NCI-H187 treated with DMSO at 0.1 percent for 48 hours (cell line): ENCODE data around the gene SLC19A1.

Source experiments
- DNase-seq: peaks from one replicate; lab custom pipeline; 2025; lab: John Stamatoyannopoulos, UW

The SLC19A1 gene

GRCh38 chr21:45493401-45494001, 48.7 kb downstream of the SLC19A1 start:
- no peak for DNase-seq

DNA sequence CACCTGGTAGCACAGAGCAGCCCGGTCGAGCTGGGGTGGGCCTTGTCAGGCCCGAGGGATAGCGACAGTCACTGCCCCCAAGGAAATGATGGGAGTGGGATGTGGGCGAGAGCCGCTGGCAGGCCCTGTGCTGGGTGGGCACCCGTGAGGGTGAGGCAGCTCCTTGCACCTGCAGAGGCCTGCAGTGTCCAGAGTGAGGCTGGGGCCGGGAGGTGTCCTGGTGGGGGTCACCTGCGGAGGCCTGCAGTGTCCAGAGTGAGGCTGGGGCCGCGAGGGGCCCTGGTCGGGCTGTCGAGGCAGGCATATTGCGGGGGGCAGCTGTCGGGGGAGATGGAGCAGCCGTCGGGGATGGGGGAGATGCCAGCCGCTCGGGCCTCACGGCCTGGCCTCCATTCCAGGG, 49.5 kb downstream of the SLC19A1 start:
- DNase-seq = no peak

DNA sequence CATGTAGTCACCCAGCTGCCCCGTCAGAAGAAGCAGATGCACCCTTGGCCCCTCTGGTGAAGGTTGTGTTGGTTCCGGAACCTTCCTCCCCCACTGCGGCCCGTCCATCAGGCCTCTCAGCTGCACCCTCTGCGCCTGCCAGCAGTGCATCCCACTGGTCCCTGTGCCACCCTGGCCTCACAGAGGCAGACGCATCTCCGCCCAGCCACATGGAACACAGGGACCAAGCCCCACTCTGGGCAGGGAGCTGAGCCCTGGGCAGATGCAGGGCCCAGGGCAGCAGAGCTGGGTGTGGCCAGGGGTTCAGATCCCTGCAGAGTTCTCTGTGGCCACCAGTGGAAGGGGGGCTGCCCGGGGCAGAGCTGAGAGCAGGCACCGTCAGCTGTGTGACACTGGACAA, 50.6 kb downstream of the SLC19A1 start:
- DNase-seq = no peak

DNA sequence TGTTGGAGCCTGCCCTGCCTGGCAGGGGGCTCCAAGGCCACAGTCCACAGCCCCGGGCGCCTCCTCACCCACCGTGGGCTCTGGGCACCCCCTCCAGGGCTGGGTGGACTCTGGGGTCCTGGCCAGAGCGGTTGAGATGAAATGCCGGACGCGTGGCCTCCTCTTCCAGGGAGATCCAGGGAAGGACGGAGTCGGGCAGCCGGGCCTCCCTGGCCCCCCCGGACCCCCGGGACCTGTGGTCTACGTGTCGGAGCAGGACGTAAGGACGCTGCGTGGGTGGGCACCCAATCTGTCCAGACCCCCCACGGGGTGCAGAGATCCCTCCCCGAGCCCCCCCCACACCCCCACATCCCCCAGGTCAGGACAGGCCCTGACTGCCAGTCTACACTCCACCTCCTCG, 51.2 kb downstream of the SLC19A1 start:
- no peak for DNase-seq

DNA sequence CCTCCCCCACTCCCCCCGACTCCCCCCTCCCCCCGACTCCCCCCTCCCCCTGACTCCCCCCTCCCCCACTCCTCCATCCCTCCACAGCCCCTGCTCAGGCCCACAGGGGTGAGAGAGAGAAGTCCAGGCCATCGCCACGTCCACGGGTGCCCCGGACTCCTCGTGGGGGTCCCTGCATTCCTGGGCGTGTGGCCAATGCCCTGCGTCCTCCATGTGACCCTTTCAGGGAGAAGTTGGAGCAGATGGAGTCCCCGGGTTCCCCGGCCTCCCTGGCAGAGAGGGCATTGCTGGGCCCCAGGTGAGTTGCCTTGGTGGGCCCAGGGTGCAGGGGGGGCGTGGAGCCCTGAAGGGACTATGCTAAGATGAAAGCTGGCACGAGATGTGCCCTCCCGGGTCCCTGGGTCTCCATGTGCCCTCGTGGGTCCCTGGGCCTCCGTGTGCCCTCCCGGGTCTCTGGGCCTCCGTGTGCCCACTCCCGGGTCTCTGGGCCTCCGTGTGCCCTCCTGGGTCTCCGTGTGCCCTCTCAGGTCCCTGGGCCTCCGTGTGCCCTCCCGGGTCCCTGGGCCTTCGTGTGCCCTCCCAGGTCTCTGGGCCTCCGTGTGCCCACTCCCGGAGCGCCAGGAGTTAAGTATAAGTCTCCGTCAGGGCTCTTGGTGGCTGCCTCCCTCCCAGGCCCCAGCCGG, 52.0 kb downstream of the SLC19A1 start:
- no peak for DNase-seq

GRCh38 chr21:45489722-45489982, 52.6 kb downstream of the SLC19A1 start:
- DNase-seq = no peak

DNA sequence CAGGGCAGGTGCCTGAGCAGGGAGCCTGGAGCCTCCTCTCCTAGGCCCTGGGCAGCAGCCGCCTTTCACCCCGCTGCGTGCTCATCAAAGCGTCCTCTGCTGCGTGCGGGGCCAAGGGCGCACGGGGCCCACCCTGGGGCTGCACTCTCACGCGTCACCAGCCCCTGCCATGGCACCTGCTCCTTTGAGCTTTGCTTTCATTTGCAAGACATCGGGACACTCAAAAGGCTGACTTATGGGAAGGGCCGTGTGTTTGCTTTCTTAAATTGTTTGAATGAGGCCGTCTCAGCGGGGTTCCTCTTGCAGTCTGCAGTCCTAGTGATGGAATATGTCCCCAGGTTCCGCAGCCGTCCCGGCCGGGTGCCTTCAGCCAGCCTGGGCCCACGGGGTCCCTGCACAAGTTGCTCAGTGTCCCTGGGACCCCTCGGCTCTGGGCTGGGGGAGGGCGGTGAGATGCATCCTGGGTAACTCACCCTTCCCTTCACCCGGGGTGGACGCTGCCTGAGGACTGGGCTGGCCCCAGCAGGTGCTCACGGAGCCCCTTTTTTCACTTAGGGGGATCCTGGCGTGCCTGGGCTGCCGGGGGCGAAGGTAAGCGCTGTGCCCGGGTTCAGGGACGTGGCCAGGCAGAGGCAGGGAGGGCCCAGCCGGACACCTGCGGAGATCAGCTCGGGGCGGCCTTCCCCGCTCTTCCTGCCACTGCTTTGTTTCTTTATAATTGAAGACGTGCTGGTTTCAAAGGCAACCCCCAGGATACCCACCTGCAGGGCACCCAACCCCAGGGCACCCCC, 53.1 kb downstream of the SLC19A1 start:
- DNase-seq = no peak

DNA sequence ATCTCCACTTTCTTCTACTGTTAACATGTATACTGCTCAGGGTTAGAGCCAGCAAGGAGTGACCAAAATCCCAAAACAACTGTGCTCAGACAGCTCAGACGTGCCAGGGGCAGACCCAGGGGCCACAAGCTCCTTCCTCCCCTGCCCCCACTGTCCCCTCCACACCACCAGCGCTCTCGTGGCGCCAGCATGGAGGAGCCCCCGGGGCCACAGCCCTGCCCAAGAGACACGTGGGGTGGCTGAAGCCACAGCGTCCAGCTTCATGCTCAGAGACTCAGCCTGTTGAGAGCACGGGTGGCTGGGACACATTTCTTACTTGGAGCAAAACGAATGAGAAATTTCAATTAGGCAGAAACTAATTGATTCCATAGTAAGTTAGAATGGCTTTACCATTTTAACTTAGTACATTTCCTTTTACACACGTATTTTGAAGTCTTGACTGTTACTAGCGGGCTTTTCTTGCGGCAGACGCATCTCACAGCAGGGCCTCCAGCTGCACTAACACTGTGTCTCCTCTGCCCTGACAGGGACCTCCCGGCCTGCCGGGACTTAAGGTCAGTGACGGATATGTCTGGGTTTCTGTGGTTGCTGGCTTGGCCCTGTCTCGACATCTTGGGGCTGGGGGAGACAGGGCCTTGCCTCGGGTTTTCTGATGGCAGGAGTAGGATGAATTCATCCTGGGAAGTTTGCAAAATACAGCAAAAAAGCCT, 54.2 kb downstream of the SLC19A1 start:
- no peak for DNase-seq

DNA sequence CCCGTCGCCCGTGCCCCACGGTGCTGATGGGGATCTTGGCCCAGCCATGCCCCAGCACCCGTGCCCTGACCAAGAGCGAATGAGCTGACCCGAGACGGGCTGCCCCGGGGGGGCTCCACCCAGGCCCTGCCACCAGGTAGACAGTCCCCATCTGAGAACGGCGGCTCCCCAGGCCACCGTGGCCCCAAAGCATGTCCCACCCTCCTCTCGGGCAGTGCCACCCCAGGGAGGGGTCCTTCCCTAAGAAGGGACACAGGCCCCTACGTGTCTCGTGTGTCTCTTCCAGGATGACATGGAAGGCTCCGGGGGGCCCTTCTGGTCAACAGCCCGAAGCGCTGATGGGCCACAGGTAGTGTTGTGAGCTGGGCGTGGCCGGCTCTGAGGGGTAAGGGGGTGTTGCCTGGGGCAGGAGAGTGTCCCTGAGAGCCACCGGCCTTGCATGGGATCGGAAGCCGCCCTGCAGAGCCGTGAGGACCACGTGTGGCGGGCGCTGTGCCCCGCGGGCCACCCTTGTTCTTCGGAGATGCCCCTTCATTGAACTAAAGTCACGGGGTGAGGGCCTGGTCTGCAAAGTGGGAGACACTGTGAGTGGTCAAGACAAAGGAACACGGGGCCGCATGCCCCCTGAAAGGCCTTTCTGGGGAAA, 55.0 kb downstream of the SLC19A1 start:
- no peak for DNase-seq

DNA sequence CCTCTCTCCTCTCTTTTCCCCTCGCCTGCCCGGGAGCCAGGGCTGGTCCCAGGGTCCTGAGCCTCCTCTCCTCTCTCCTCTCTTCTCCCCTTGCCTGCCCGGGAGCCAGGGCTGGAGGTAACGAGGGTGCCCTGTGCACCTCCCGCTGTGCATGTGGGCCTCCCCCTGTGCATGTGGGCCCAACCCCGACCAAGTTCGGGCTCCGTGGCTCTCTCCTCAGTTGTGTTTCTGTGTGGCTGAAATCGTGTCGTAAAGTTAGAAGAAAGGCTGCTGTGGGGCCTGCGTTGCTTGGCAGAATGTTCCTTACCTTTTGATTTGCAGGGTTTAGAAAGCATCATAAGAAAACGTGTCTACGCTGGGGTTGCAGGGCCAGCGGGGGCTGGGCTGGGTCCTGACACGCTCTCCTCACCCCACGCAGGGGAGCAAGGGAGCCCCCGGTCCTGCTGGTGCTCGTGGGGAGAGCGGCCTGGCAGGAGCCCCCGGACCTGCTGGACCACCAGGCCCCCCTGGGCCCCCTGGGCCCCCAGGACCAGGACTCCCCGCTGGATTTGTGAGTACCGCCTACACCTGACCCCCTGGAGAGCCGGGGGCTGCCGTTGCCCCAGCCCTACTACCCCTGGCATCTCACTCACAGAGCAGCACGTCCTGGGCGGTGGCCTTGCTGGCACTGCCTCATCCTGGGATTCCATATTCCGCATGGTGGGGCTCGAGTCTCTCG, 55.6 kb downstream of the SLC19A1 start:
- DNase-seq = no peak

DNA sequence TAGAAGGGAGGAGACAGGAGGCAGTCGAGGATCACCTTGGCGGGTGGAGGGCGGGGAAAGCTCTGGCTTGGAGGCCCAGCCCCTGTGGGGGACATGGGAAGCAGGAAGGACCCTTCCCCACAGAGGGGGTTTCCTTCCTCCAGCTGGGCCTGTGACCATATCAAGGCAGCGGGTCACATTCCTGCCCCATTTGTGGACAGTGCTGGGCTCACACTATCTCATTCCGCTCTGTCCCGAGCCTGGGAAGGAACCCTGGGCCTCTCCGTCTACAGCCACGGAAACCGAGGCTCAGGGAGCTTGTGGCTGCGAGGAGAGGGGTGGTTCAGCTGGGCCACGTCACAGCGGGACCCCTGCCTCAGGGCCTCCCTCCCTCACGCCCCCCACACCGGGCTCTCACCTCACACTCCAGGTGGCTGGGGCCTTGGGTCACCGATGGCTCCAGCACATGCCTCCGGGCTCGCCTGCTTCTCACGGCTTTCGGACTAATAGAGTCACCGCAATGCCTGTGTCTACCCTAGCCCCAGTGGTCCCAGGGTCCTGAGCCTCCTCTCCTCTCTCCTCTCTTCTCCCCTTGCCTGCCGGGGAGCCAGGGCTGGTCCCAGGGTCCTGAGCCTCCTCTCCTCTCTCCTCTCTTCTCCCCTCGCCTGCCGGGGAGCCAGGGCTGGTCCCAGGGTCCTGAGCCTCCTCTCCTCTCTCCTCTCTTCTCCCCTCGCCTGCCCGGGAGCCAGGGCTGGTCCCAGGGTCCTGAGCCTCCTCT, 56.4 kb downstream of the SLC19A1 start:
- DNase-seq = no peak

- DNase-seq = no peak
Observed at GRCh38 chr21:45484318-45484717, 57.9 kb downstream of the SLC19A1 start.

- DNase-seq = no peak
Observed at GRCh38 chr21:45482899-45483821, 59.1 kb downstream of the SLC19A1 start.

- DNase-seq = no peak
Observed at GRCh38 chr21:45481977-45482898, 60.0 kb downstream of the SLC19A1 start.

GRCh38 chr21:45481566-45481965, 60.7 kb downstream of the SLC19A1 start:
- DNase-seq = no peak

GRCh38 chr21:45480701-45481500, 61.3 kb downstream of the SLC19A1 start:
- DNase-seq = no peak

GRCh38 chr21:45479691-45480675, 62.3 kb downstream of the SLC19A1 start:
- DNase-seq = no peak
